GM19455 (cell line): Measurements from ENCODE around the gene ARID3B.

Source experiments
- ATAC-seq: cut with Tn5 transposase; IDR thresholded peaks from one replicate; pipeline ENCODE4 v1.9.1; 2021; ENCODE audit not compliant: unreplicated experiment

The ARID3B gene

GRCh38 chr15:74603026-74603788, 62.2 kb downstream of the ARID3B start:
- no peak for ATAC-seq

- ATAC-seq: no peak
These were observed 63.0 kb downstream of the ARID3B start for GRCh38 chr15:74603789-74604705.

GRCh38 chr15:74604983-74605794, 64.2 kb downstream of the ARID3B start:
- no peak for ATAC-seq

GRCh38 chr15:74605795-74606150, 64.8 kb downstream of the ARID3B start:
- no peak for ATAC-seq

GRCh38 chr15:74608786-74609185, 67.8 kb downstream of the ARID3B start:
- ATAC-seq: no peak

- ATAC-seq: no peak
These were observed 68.9 kb downstream of the ARID3B start for GRCh38 chr15:74609938-74610301.

GRCh38 chr15:74610302-74610951, 69.4 kb downstream of the ARID3B start:
- ATAC-seq: no peak

GRCh38 chr15:74611341-74611740, 70.3 kb downstream of the ARID3B start:
- no peak for ATAC-seq

GRCh38 chr15:74611834-74612233, 70.8 kb downstream of the ARID3B start:
- ATAC-seq: no peak

GRCh38 chr15:74612677-74613076, 71.7 kb downstream of the ARID3B start:
- no peak for ATAC-seq

- ATAC-seq: no peak
These were observed 72.3 kb downstream of the ARID3B start for GRCh38 chr15:74613089-74613952.

GRCh38 chr15:74613953-74614743, 73.1 kb downstream of the ARID3B start:
- no peak for ATAC-seq

- ATAC-seq: peak; percentile 35
These were observed 73.9 kb downstream of the ARID3B start for GRCh38 chr15:74614744-74615507.

GRCh38 chr15:74615508-74616365, 74.7 kb downstream of the ARID3B start, which contains the start of gene CLK3:
TSS of gene CLK3 (plus strand) at chr15:74615836. CDS start at chr15:74619197, 3,361 bp downstream.
- peak; percentile 81 for ATAC-seq

- no peak for ATAC-seq
These were observed 75.4 kb downstream of the ARID3B start for GRCh38 chr15:74616366-74616939.

GRCh38 chr15:74616996-74617395, 76.0 kb downstream of the ARID3B start:
- no peak for ATAC-seq
